Muscle of leg (tissue), 11 donors: ENCODE results near the gene ABHD1. TPM values are rescaled to one million over a fixed set of nuclear protein-coding genes. Genes with fewer than 3 reads are reported as not detected.
A peak's percentile ranks its signal among the peaks of the same experiment; 100 is the strongest.

Experiments
- DNase-seq: peaks from one replicate; pipeline ENCODE4 v3.0.0; 2013
- H3K27ac ChIP-seq: one replicate; pipeline ENCODE4 v1.5.1; 2013; ENCODE audit warnings: mild to moderate bottlenecking, low read length, control low read depth
- H3K27me3 ChIP-seq: one replicate; pipeline ENCODE4 v1.6.1; 2013; ENCODE audit warnings: low read length; ENCODE audit not compliant: control insufficient read depth, insufficient read depth
- H3K36me3 ChIP-seq: one replicate; pipeline ENCODE4 v1.6.1; 2013; ENCODE audit warnings: low read length; ENCODE audit not compliant: control insufficient read depth, insufficient read depth
- H3K4me1 ChIP-seq: one replicate; pipeline ENCODE4 v1.6.1; 2013; ENCODE audit warnings: low read length; ENCODE audit not compliant: control insufficient read depth, insufficient read depth
- H3K4me3 ChIP-seq: one replicate; pipeline ENCODE4 v1.5.1; 2013; ENCODE audit warnings: low read length, control low read depth
- H3K9me3 ChIP-seq: replicated peaks from 2 replicates; pipeline ENCODE4 v1.6.1; 2013; ENCODE audit warnings: low read depth, low read length; ENCODE audit not compliant: control insufficient read depth
- WGBS: methylation state at CpG from one replicate; pipeline ENCODE4 v1.1.5; 2013; ENCODE audit warnings: missing lambda C conversion rate; ENCODE audit not compliant: insufficient coverage; 5-methylcytosine and 5-hydroxymethylcytosine counted together
- polyA plus RNA-seq, 8 donors: library from polyadenylated mRNA; unstranded; fragments of 120-200 nt; gene quantifications; one replicate each; pipeline versions ENCODE4 v1.2.1 to v1.2.3, GENCODE V29; 2013; ENCODE audit warnings: inconsistent platforms in 1 of 8, low replicate concordance in 1 of 8; ENCODE audit not compliant: insufficient read length in 8 of 8, insufficient read depth in 1 of 8
- total RNA-seq: library from RNA; stranded (reverse); fragments of 120-200 nt; gene quantifications from one replicate; pipeline ENCODE4 v1.2.4, GENCODE V29; 2013

The ABHD1 gene
- total and polyA plus RNA-seq, 9 donors, result 0.04 to 0.45 (median 0.23) TPM

DNA sequence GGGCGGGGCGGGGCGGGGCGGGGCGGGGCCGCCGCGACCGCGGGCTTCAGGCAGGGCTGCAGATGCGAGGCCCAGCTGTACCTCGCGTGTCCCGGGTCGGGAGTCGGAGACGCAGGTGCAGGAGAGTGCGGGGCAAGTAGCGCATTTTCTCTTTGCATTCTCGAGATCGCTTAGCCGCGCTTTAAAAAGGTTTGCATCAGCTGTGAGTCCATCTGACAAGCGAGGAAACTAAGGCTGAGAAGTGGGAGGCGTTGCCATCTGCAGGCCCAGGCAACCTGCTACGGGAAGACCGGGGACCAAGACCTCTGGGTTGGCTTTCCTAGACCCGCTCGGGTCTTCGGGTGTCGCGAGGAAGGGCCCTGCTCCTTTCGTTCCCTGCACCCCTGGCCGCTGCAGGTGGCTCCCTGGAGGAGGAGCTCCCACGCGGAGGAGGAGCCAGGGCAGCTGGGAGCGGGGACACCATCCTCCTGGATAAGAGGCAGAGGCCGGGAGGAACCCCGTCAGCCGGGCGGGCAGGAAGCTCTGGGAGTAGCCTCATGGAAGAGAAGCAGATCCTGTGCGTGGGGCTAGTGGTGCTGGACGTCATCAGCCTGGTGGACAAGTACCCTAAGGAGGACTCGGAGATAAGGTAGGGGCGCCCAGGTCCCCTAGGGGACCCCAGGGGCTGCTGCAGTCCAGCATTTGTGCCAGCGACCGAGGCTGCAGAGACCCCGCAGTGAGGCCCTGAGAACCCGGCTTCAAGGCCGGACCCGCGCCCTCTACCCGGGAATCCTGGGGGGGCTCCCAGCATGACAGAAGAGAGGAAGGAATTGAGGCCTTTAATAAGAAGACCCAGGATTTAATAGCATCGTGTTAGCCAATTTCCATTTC is 36.7 kb upstream of the ABHD1 start, which contains the start of gene KHK:
Gene KHK, plus strand, starts transcription at position 49 of the 870 bp plus-strand sequence. Its CDS starts 488 bp downstream, at position 537.
- H3K27ac ChIP-seq, result peak within 1 kb of the TSS; percentile 71
- no peak for DNase-seq
- WGBS, result 3% methylated on average over 51 of the region's 54 CpGs
- peaks cover 11% of the 10 kb centered on the region for H3K36me3 ChIP-seq
- peaks cover 48% of the 10 kb centered on the region for H3K4me1 ChIP-seq
- no peaks in the 10 kb centered on the region for H3K9me3 ChIP-seq
- H3K4me3 ChIP-seq, result peak within 1 kb of the TSS; percentile 62
- peaks cover 4% of the 10 kb centered on the region for H3K27me3 ChIP-seq

- peaks cover 6% of the 10 kb centered on the region for H3K36me3 ChIP-seq
- H3K9me3 ChIP-seq, result no peaks in the 10 kb centered on the region
- peaks cover 38% of the 10 kb centered on the region for H3K4me1 ChIP-seq
- no peak overlapping the region for H3K4me3 ChIP-seq
- WGBS, result 94% methylated on average over 2 of the region's 5 CpGs
- H3K27me3 ChIP-seq, result peaks cover 4% of the 10 kb centered on the region
- DNase-seq, result no peak
- H3K27ac ChIP-seq, result no peak overlapping the region
Measured at GRCh38 chr2:27087823-27088410, 35.7 kb upstream of the ABHD1 start.

DNA sequence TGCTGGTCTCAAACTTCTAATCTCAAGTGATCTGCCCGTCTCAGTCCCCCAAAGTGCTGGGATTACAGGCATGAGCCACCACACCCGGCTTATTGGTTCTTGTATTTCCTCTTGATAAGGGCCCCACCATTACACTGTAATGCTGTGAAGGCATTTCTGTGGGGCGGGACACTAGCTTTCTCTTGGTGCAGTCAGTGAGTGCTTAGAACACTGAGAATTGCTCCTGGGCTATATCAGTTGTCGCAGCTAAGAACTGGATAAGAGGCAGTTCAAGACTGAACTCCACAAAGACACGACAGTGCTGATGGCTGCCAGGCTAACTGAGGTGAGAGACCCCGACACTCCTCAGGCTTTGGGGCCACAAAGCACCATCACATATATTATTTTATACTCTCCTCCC is 35.0 kb upstream of the ABHD1 start:
- no peaks in the 10 kb centered on the region for H3K9me3 ChIP-seq
- no peak overlapping the region for H3K27ac ChIP-seq
- H3K36me3 ChIP-seq, result peaks cover 3% of the 10 kb centered on the region
- DNase-seq, result no peak
- H3K4me3 ChIP-seq, result no peak overlapping the region
- WGBS, result 88% methylated on average over 3 of the region's 6 CpGs
- peaks cover 31% of the 10 kb centered on the region for H3K4me1 ChIP-seq
- H3K27me3 ChIP-seq, result peaks cover 4% of the 10 kb centered on the region

DNA sequence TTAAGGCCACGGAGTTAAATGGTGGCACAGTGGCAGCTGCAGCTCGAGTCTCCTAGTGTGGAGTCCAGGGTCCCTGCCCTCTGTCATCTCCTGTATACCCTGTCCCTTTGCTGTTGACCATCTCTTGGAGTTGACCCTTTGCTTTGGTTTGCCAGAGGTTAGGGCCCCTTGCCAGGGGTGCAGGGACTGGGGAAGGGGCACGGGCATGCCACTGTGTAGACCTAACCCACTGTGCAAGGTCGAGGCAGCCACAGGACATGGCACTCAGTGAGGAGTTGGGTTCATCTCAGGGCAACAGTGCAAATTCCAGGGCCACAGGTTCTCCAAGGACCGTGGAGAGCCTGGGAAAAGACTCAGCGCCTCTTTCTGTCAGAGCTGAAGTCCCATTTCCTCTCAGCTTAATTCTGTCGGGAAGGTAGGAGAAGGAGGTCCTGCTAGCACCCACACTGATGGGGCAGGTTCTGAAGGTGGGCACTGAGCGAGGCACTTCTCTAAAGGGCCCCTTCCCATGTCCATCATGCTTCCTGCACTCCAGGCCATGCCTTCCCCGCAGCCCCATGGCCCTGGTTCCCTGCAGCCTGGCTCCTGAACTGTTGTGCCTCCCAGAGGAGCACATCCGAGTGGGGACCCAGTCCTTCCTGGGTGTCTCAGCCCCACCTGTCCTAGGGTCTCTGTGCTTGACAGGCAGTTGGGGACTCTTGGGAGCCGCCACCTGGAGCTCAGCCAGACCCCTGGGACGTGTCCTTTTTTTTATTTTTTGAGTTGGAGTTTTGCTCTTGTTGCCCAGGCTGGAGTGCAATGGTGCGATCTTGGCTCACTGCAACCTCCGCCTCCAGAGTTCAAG is 34.3 kb upstream of the ABHD1 start:
- Histone ChIP-seq H3K9me3 (no peaks in the 10 kb centered on the region), H3K27me3 (peaks cover 4% of the 10 kb centered on the region), H3K4me3 (no peak overlapping the region), H3K4me1 (peaks cover 24% of the 10 kb centered on the region), H3K36me3 (no peaks in the 10 kb centered on the region), H3K27ac (no peak overlapping the region)
- WGBS, result 86% methylated on average over 8 of the region's 14 CpGs
- no peak for DNase-seq

GRCh38 chr2:27091746-27092695 is 31.6 kb upstream of the ABHD1 start:
- Histone ChIP-seq H3K36me3 (no peaks in the 10 kb centered on the region), H3K4me3 (no peak overlapping the region), H3K9me3 (no peaks in the 10 kb centered on the region), H3K27me3 (peaks cover 4% of the 10 kb centered on the region), H3K4me1 (peaks cover 14% of the 10 kb centered on the region), H3K27ac (no peak overlapping the region)
- no peak for DNase-seq
- 63% methylated on average over 13 of the region's 25 CpGs for WGBS

GRCh38 chr2:27092696-27093429 is 30.8 kb upstream of the ABHD1 start:
- Histone ChIP-seq H3K27ac (no peak overlapping the region), H3K4me3 (no peak overlapping the region), H3K36me3 (no peaks in the 10 kb centered on the region), H3K27me3 (no peaks in the 10 kb centered on the region), H3K4me1 (peaks cover 10% of the 10 kb centered on the region), H3K9me3 (no peaks in the 10 kb centered on the region)
- DNase-seq, result no peak
- WGBS, result 65% methylated on average over 8 of the region's 10 CpGs

DNA sequence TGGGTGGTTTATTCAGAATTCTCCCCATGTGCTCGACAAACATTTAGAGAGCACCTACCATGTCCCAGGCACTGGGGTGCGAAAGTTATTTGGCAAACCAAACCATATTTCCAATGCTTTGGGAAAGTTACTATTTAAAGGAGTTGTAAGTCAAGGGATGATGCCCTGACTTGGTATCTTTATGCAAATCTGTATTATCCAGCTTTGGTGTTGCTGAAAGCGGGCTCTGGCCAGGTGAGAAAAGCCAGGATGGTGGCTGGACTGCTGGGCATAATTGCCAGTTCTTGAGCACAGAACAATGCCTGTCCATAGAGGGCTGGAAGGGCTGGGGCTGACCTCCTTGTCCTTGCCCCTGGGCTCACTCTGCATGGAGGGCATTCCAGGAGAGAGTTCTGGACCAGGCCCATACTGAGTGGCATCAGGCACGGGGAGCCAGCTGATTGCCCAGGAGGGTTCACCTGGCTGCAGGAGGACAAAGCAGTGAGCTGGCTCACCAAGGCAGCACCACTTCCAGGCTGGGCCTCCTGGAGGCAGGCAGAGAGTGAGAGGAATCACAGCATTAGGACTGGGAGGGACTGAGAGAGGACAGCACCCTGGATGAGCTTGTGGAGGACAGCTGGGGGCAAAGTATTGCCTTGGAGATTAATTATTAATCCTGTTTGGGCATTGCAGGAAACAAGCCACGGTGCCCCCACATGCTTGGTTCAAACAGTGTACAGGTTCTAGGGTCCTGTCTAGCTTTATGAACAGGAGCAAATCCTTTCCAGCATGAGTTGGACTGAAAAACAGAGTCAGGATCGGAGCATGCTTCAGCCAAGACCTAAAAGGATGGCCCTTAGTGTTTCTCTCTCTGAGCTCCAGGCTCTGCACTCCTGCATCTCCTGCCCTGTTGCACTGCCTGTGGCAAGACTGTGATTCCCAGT is 29.9 kb upstream of the ABHD1 start:
- H3K9me3 ChIP-seq, result no peaks in the 10 kb centered on the region
- H3K27ac ChIP-seq, result no peak overlapping the region
- no peak overlapping the region for H3K4me3 ChIP-seq
- no peaks in the 10 kb centered on the region for H3K36me3 ChIP-seq
- peaks cover 10% of the 10 kb centered on the region for H3K4me1 ChIP-seq
- 81% methylated on average over 4 of the region's 6 CpGs for WGBS
- H3K27me3 ChIP-seq, result no peaks in the 10 kb centered on the region
- DNase-seq, result no peak

DNA sequence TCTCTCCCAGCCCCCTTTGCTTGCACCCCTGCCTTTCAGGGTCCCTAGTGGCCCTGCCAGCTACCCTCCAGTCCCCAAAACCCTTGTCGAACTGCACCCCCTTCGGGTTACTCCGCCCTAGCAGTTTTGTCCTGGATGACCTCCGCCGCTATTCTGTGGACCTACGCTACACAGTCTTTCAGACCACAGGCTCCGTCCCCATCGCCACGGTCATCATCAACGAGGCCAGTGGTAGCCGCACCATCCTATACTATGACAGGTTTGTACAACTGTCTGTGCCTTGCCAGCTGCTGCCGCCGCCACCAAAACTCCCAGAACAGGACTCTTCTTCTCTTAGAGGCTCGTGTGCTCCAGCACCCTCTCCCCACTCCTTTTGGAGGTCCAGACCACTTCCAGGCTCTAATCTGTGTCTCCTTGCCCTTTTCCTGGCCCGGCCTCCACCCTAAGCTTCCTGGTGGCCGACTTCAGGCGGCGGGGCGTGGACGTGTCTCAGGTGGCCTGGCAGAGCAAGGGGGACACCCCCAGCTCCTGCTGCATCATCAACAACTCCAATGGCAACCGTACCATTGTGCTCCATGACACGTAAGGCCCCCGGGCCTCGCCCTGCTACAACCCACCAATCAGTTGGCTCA is 29.1 kb upstream of the ABHD1 start:
- H3K9me3 ChIP-seq, result no peaks in the 10 kb centered on the region
- WGBS, result 90% methylated on average over 22 of the region's 24 CpGs
- no peak for DNase-seq
- H3K36me3 ChIP-seq, result no peaks in the 10 kb centered on the region
- peaks cover 10% of the 10 kb centered on the region for H3K4me1 ChIP-seq
- no peak overlapping the region for H3K4me3 ChIP-seq
- H3K27me3 ChIP-seq, result no peaks in the 10 kb centered on the region
- no peak overlapping the region for H3K27ac ChIP-seq
